Measurements from ENCODE around the gene SLC25A33. TPM values are rescaled to one million over a fixed set of nuclear protein-coding genes. Genes with fewer than 3 reads are reported as not detected.

SLC25A33 gene
- total RNA-seq, 2 donors from 2014 or later, result 5.0 to 8.4 TPM

DNA sequence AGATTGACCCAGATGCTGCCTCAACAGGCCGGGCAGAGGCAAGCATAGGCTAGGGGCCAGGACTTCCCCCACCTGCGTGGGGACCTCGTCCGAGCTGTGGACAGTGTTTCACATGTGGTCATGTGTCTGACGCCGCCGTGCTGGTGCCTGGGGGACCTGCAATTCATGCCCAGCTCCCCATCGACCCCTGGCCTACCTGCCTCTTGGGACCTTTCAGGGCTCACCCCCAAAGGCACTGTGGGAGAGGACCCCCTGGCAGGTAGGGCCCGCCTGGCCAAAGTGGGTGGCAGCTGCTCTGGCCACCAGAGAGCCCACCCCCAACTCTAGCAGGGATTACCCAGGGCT is 53.9 kb downstream of the SLC25A33 start:
- Histone ChIP-seq H3K27me3 (no peaks in the 10 kb centered on the region), H3K9me3 (no peaks in the 10 kb centered on the region), H3K4me1 (no peaks in the 10 kb centered on the region), H3K9ac (ENCODE audit: low read depth in 2 of 2, low read length in 2 of 2) (peak overlapping the region in 1 of 2 donors; percentile 4), H3K27ac (no peak overlapping the region), H3K36me3 (no peaks in the 10 kb centered on the region), H3K4me3 (no peak overlapping the region)
- no peak for DNase-seq
- intact Hi-C loops (cut with DNase I), result no loop called here
- TF ChIP-seq, protein P1, sequence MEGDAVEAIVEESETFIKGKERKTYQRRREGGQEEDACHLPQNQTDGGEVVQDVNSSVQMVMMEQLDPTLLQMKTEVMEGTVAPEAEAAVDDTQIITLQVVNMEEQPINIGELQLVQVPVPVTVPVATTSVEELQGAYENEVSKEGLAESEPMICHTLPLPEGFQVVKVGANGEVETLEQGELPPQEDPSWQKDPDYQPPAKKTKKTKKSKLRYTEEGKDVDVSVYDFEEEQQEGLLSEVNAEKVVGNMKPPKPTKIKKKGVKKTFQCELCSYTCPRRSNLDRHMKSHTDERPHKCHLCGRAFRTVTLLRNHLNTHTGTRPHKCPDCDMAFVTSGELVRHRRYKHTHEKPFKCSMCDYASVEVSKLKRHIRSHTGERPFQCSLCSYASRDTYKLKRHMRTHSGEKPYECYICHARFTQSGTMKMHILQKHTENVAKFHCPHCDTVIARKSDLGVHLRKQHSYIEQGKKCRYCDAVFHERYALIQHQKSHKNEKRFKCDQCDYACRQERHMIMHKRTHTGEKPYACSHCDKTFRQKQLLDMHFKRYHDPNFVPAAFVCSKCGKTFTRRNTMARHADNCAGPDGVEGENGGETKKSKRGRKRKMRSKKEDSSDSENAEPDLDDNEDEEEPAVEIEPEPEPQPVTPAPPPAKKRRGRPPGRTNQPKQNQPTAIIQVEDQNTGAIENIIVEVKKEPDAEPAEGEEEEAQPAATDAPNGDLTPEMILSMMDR (IDR thresholded peaks at IDR 0.05), result no peak

DNA sequence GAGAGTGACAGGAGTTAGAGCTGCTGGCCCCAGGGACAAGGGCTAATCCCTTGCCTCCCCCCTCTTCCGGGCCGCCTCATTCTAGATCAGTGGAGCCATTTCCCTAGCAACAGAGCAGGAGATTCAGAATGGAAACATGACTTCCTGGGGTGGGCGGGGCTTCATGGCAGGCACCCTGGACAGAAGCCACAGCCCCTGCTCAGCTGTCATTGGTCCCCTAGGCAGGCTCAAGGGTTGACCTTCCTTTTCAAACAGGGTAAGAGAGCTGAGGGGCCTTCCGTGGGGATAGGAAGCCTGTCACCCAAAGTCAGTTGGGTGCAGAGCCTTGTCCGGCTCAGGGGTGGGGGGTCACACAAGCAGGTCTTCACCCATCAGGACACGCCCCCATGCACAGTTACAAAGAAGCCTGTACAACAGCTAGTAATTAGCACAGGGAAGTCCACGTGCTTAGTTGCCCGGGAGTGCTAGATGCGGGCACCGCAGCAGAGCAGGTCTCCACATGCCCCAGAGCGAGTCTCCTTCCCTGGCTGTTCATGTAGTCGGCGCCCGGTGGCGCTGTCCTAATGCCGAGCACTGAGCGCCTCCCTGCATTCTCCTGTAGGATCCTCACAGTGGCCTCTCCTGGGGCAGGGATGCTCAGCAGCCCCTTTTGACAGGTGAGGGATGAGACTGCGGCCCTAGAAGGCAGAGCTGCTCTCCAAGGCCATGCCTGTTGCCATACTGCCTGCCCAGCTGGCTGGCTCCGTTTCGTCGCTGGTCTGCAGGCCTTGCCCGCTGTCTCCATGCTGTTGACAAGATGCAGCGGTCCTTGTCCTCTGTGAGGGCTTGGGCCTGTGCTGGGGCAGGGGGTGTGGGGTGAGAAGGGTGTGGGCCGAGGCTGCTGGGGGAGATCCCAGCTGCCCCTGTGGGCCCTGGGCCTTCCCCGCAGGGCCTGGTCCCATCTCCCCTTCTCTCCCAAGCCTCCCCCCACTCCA is 54.5 kb downstream of the SLC25A33 start:
- no peaks in the 10 kb centered on the region for H3K9me3 ChIP-seq
- TF ChIP-seq, protein P1 (IDR thresholded peaks at IDR 0.05), result no peak
- peak; percentile 62 for DNase-seq
- no peak overlapping the region for H3K4me3 ChIP-seq
- peak overlapping the region in 1 of 2 donors; percentile 26 for H3K9ac ChIP-seq (ENCODE audit: low read depth in 2 of 2, low read length in 2 of 2)
- no peaks in the 10 kb centered on the region for H3K27me3 ChIP-seq
- no peaks in the 10 kb centered on the region for H3K36me3 ChIP-seq
- H3K27ac ChIP-seq, result no peak overlapping the region
- intact Hi-C loops (cut with DNase I), result no loop called here
- H3K4me1 ChIP-seq, result no peaks in the 10 kb centered on the region

DNA sequence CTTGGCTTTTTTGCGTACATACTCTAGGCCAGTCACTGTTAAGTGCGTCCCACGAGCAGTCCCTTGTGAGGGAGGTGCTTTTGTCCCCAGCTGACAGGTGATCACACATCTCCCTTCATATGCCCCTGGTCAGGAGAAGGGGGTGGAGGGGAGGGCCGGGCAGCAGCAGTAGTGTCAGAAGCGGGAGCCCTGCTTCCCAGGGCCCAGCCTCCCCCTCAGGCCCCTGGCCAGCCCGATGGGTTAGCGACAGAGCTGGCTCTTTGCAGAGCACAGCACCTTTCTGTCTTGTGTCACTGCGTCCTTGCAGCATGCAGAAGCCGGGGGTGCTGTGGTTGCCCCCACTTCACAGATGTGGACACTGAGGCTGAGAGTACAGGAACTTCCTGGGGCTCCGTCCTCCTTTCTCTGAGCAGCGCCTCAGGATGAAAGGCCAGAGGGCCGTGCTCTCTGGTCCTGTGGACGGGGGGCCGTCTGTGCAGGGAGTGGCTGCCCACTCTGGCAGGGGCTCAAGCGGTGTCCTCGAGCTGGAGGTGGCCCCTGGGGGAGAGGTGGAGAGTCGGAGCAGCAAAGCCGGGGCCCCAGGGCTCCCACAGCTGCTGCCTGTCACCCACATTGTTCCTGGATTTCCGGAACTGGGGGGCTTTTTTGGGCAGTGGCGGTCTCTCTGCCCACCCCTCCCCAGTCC is 55.3 kb downstream of the SLC25A33 start:
- Histone ChIP-seq H3K9me3 (no peaks in the 10 kb centered on the region), H3K4me1 (no peaks in the 10 kb centered on the region), H3K9ac (ENCODE audit: low read depth in 2 of 2, low read length in 2 of 2) (no peak overlapping the region), H3K27me3 (no peaks in the 10 kb centered on the region), H3K36me3 (no peaks in the 10 kb centered on the region), H3K4me3 (no peak overlapping the region), H3K27ac (no peak overlapping the region)
- TF ChIP-seq, protein P1 (IDR thresholded peaks at IDR 0.05), result no peak
- intact Hi-C loops (cut with DNase I), result no loop called here
- DNase-seq, result no peak

DNA sequence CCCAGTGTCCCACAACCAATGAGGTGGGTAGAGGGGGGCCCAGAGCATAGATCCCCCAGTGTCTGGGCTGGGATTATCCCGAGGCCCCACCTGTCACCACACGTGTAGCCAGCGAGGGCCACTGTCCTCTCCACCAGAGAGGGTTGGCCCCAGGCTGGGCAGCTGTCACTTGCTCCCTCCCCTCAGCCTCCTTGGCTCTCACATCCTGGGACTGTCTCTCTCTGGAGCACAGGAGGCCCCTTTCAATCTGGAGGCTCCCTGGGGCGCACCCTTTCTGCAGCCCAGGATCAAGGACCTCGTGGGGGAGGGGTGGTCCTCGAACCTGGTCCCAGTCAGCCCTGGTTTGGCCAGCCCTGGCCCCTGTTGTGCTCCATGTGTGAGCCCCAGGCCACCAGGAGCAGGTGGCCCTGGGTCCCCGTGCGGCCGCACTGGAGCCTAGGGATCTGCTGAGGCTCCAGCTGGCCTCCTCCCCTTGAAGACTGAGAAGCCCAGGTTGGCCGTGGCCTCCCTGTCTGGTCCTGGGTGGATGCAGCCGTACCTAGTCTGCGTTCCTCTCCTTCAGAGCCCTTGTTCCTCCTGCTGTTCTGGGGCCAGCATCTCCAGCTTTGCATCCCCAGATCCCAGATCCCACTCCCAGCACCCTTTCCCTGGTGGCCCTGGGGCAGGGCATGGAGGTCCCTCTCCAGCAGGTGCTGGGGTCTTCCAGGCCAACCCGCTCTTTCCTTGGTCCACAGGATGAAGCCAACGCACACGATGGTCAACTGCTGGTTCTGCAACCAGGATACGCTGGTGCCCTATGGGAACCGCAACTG is 56.1 kb downstream of the SLC25A33 start:
- DNase-seq, result no peak
- Histone ChIP-seq H3K27ac (no peak overlapping the region), H3K27me3 (no peaks in the 10 kb centered on the region), H3K9me3 (no peaks in the 10 kb centered on the region), H3K4me3 (no peak overlapping the region), H3K4me1 (no peaks in the 10 kb centered on the region), H3K9ac (ENCODE audit: low read depth in 2 of 2, low read length in 2 of 2) (no peak overlapping the region), H3K36me3 (no peaks in the 10 kb centered on the region)
- intact Hi-C loops (cut with DNase I), result no loop called here
- TF ChIP-seq, protein P1 (IDR thresholded peaks at IDR 0.05), result no peak

DNA sequence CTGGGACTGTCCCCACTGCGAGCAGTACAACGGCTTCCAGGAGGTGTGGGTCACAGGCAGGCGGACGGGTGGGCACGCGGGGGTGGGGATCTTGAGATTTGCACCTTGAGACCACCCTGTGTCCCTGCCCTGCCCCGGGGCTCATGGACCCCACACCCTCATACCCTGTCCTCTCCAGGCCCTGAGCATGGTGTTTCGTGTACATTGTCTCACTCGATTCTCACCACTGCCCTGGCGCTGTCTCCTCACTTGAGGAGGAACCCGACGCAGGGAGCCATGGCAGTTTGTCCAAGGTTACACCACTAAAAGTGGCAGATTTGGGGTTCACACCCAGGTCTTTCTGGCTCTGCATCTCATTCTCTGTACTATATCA is 56.7 kb downstream of the SLC25A33 start:
- Histone ChIP-seq H3K9ac (ENCODE audit: low read depth in 2 of 2, low read length in 2 of 2) (no peak overlapping the region), H3K4me1 (no peaks in the 10 kb centered on the region), H3K9me3 (no peaks in the 10 kb centered on the region), H3K4me3 (no peak overlapping the region), H3K36me3 (no peaks in the 10 kb centered on the region), H3K27me3 (no peaks in the 10 kb centered on the region), H3K27ac (no peak overlapping the region)
- TF ChIP-seq, protein P1 (IDR thresholded peaks at IDR 0.05), result no peak
- intact Hi-C loops (cut with DNase I), result no loop called here
- no peak for DNase-seq
